PC-3 (cell line): ENCODE results near the gene BLCAP. TPM values are rescaled to one million over a fixed set of nuclear protein-coding genes. Genes with fewer than 3 reads are reported as not detected.
"Not testable (repeated sequence)": the region's sequence is repeated elsewhere in the genome, so short reads cannot be mapped to it uniquely, and the experiment has no call there.

ENCODE experiments used
- ATAC-seq: fragments of 200-7000 bp; cut with Tn5 transposase; 2 replicates; pipeline ENCODE4 v1.9.1; 2020; ENCODE audit warnings: mild to moderate bottlenecking, moderate library complexity
- Bru-seq: library from RNA; stranded (reverse); fragments of 400-500 nt; gene quantifications from one replicate; lab custom pipeline; 2021; lab: Mats Ljungman, UMichigan
- BruChase-seq, 2 experiments: library from RNA; stranded (reverse); fragments of 400-500 nt; gene quantifications; one replicate each; lab custom pipeline; 2021; lab: Mats Ljungman, UMichigan
- BruUV-seq: library from RNA; stranded (reverse); fragments of 400-500 nt; replicated peaks from 2 replicates; lab custom pipeline; 2021; lab: Mats Ljungman, UMichigan
- CTCF ChIA-PET: fragments of 300-600 bp; sonication (Branson Sonifier 250); formaldehyde crosslinking; loops from one replicate; lab custom pipeline; 2022; ENCODE audit warnings: antibody characterized with exemption; lab: Charles Lee
- POLR2A ChIA-PET: fragments of 300-600 bp; sonication (Branson Sonifier 250); formaldehyde crosslinking; loops from one replicate; lab custom pipeline; 2022; ENCODE audit warnings: antibody characterized with exemption; ENCODE audit not compliant: unreplicated experiment; lab: Charles Lee
- DNase-seq: peaks from one replicate; pipeline ENCODE4 v3.0.0-alpha.2; 2015
- H2AFZ ChIP-seq: fragments of 300-600 bp; sonication (generic); 2 replicates; pipeline ENCODE4 v1.6.0; 2016; ENCODE audit warnings: antibody characterized with exemption, low read length
- H3F3A ChIP-seq: fragments of 300-600 bp; sonication (generic); one replicate; pipeline ENCODE4 v1.6.0; 2017; ENCODE audit warnings: antibody characterized with exemption, low read length, control low read depth, mild to moderate bottlenecking; ENCODE audit not compliant: unreplicated experiment
- H3K27ac ChIP-seq: fragments of 300-600 bp; sonication (generic); 2 replicates; pipeline ENCODE4 v1.5.1; 2016; ENCODE audit warnings: mild to moderate bottlenecking, low read length
- H3K27me3 ChIP-seq: fragments of 300-600 bp; sonication (generic); 2 replicates; pipeline ENCODE4 v1.6.1; 2016; ENCODE audit warnings: low read length, mixed read lengths
- H3K36me3 ChIP-seq: fragments of 300-600 bp; sonication (generic); 2 replicates; pipeline ENCODE4 v1.6.1; 2016; ENCODE audit warnings: low read depth, mixed run types, low read length, mixed read lengths
- H3K4me1 ChIP-seq: fragments of 300-600 bp; sonication (generic); 2 replicates; pipeline ENCODE4 v1.5.1; 2016; ENCODE audit warnings: low read length; ENCODE audit not compliant: insufficient read depth
- H3K4me2 ChIP-seq: fragments of 300-600 bp; sonication (generic); 2 replicates; pipeline ENCODE4 v1.6.0; 2016; ENCODE audit warnings: low read length
- H3K4me3 ChIP-seq: fragments of 300-600 bp; sonication (generic); 2 replicates; pipeline ENCODE4 v1.5.1; 2016; ENCODE audit warnings: mild to moderate bottlenecking, low read length, mixed read lengths
- H3K79me2 ChIP-seq: fragments of 300-600 bp; sonication (generic); 2 replicates; pipeline ENCODE4 v1.6.1; 2017; ENCODE audit warnings: low read length, mixed read lengths
- H3K9ac ChIP-seq: fragments of 300-600 bp; sonication (generic); 2 replicates; pipeline ENCODE4 v1.6.0; 2016; ENCODE audit warnings: mild to moderate bottlenecking, low read length
- H3K9me2 ChIP-seq: fragments of 300-600 bp; sonication (generic); replicated peaks from 2 replicates; pipeline ENCODE4 v1.6.1; 2016; ENCODE audit warnings: mixed run types, low read length, mixed read lengths
- H3K9me3 ChIP-seq: fragments of 300-600 bp; sonication (generic); 2 replicates; pipeline ENCODE4 v1.6.1; 2016; ENCODE audit warnings: low read length, mixed read lengths
- H4K20me1 ChIP-seq: fragments of 300-600 bp; sonication (generic); 2 replicates; pipeline ENCODE4 v1.6.1; 2016; ENCODE audit warnings: low read length, mixed read lengths
- EZH2 ChIP-seq: fragments of 300-600 bp; sonication (generic); IDR thresholded peaks from one replicate; pipeline ENCODE4 v1.6.1; 2017; ENCODE audit warnings: antibody characterized with exemption, mild to moderate bottlenecking, low read length; ENCODE audit not compliant: unreplicated experiment
- EZH2phosphoT487 ChIP-seq: fragments of 300-600 bp; sonication (generic); IDR thresholded peaks from 2 replicates; pipeline ENCODE4 v1.6.1; 2018; ENCODE audit warnings: mild to moderate bottlenecking, antibody characterized with exemption, low read length, borderline replicate concordance
- intact Hi-C: fragments of 100-400 bp; cut with micrococcal nuclease; formaldehyde crosslinking; loops from 2 replicates; pipeline ENCODE4 v1.9.0; 2023
- long read RNA-seq: library from polyadenylated mRNA; unstranded; transcript quantifications from one replicate; pipeline ENCODE4 v2.0.0, GENCODE V29; 2021; ENCODE audit not compliant: unreplicated experiment
- total RNA-seq: library from RNA; depleted of rRNA; stranded (reverse); fragments of >200 nt; gene quantifications from 2 replicates; pipeline ENCODE4 v1.2.3, GENCODE V29; 2014; rRNA removed
- TF ChIP-seq, protein P1 (sequence below): fragments of 300-600 bp; sonication (generic); conservative IDR thresholded peaks from 2 replicates; pipeline ENCODE4 v1.5.1; 2017; ENCODE audit warnings: antibody characterized with exemption, low read depth, mild to moderate bottlenecking, low read length

The BLCAP gene, protein sequence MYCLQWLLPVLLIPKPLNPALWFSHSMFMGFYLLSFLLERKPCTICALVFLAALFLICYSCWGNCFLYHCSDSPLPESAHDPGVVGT
- 100 and 120 TPM in 2 replicates for total RNA-seq
- percentile 98 among the genes with signal in this experiment for Bru-seq, nascent RNA
- BruChase-seq, experiment 1, labeled RNA remaining after a 6-hour chase: percentile 99 among the genes with signal in this experiment
- BruChase-seq, experiment 2, labeled RNA remaining after a 2-hour chase: percentile 100 among the genes with signal in this experiment
- long read RNA-seq, full-length matches to known transcripts: 532 of 710 reads
- long read RNA-seq, partial matches to known transcripts: 5 of 710 reads
- long read RNA-seq, other reads (novel, unspliced or antisense): 173 of 710 reads

DNA sequence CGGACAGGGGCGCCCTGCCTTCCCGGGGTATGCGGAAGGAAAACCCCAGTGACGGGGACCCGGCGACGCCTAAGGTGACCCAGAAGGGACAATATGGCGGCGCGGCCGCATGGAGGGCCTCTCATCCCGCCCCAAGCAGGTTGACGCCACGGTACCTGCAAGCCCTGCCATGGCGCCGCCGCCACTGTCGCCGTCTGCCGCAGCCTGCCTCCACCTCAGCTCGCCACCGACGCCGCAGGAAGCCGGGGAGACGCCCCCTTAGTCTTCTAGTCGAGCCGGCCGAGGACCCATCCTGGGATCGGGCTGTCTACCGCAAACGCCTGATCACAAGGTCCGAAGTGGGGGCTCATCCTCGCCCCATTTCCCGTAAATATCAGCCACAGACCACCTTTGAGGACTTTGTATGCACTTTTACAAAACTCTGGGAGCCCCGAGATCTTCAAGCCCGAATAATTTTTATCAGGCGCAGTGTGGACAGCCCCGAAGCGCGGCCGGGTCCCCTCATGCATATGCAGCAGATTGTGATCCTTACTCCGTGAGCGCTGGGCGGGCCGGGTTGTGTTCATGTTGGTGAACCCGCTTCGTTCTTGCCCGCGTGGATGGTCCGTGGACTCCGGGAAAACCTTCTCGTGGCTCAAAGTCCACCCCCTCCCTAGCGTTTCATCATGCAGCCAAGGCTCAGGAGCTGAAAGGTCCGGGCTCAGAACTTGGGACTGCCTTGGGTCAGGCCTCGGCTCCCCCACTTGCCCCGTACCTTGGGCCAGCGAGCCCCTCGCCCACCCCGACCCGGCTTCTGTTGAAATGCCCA, at the start of gene BLCAP:
Gene BLCAP, minus strand, starts transcription at position 239 of the 808 bp plus-strand sequence. CDS start 8,702 bp downstream, outside the sequence.
- Histone ChIP-seq H3K4me1 (peaks cover 31% of the 10 kb centered on the region), H3K36me3 (no peaks in the 10 kb centered on the region; the same call in 1 of the 2 replicates), H3K9ac (peak within 1 kb of the TSS; percentile 89), H3K27ac (peak within 1 kb of the TSS; percentile 81), H3K4me2 (peak within 1 kb of the TSS; percentile 88), H3K9me3 (no peaks in the 10 kb centered on the region), H3K4me3 (peak within 1 kb of the TSS; percentile 92), H3K79me2 (peaks cover 59% of the 10 kb centered on the region), H4K20me1 (peaks cover 38% of the 10 kb centered on the region), H3K27me3 (no peaks in the 10 kb centered on the region), H3K9me2 (no peaks in the 10 kb centered on the region), H2AFZ (peak within 1 kb of the TSS; percentile 66), H3F3A (no peaks in the 10 kb centered on the region)
- intact Hi-C loops: loop anchor here (5.0 kb wide), 1 partner anchor 121 kb away; no protein-coding TSS in a partner anchor
- no TSS peak for BruUV-seq
- DNase-seq (peak; percentile 84), ATAC-seq (peak; percentile 67)
- no peak for TF ChIP-seq EZH2
- TF ChIP-seq, protein P1, sequence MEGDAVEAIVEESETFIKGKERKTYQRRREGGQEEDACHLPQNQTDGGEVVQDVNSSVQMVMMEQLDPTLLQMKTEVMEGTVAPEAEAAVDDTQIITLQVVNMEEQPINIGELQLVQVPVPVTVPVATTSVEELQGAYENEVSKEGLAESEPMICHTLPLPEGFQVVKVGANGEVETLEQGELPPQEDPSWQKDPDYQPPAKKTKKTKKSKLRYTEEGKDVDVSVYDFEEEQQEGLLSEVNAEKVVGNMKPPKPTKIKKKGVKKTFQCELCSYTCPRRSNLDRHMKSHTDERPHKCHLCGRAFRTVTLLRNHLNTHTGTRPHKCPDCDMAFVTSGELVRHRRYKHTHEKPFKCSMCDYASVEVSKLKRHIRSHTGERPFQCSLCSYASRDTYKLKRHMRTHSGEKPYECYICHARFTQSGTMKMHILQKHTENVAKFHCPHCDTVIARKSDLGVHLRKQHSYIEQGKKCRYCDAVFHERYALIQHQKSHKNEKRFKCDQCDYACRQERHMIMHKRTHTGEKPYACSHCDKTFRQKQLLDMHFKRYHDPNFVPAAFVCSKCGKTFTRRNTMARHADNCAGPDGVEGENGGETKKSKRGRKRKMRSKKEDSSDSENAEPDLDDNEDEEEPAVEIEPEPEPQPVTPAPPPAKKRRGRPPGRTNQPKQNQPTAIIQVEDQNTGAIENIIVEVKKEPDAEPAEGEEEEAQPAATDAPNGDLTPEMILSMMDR: no peak
- POLR2A ChIA-PET: no interaction called here
- CTCF ChIA-PET: no interaction called here

DNA sequence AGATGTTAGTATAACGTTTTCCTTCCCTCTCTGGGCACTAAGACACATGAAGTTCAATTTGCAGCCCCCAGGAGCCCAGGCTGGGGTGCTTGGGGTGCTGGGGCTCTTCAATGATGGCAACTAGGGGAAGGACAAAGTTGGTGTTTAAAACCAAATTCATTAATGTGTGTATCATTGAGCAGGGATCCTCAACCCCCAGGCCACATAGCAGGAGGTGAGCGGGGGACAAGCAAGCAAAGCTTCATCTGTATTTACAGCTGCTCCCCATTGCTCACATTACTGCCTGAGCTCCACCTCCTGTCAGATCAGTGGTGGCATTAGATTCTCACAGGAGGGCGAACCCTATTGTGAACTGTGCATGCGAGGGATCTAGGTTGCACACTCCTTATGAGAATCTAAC, 49.8 kb upstream of the BLCAP start:
- H3K4me3 ChIP-seq, H3K4me2 ChIP-seq, H3K9me2 ChIP-seq, H3K9ac ChIP-seq, H3K36me3 ChIP-seq, H2AFZ ChIP-seq, ATAC-seq, intact Hi-C loops, H3K79me2 ChIP-seq, H3K9me3 ChIP-seq, DNase-seq, H4K20me1 ChIP-seq, POLR2A ChIA-PET, H3K27ac ChIP-seq, H3K4me1 ChIP-seq, BruUV-seq, CTCF ChIA-PET, H3F3A ChIP-seq: not testable (repeated sequence)
- peaks cover 14% of the 10 kb centered on the region for H3K27me3 ChIP-seq

DNA sequence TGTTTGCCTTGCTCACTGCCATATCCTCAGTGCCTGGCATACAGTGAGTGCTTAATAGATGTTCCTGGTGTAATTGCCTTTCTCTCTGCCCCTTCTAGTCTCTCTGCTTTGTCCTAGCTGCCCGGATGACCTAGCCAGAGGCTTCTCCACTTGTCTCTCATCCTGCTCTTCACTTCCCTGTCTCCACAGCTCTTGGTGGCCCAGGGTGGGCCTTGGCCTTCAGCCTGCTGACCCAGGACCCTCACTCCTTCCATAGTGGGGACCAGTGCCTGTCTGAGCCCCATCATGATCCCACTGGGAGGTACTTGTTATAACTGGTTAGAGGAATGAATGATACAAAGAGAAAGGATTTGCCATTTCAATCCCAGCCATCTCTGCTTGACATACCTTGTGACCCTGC, 49.2 kb upstream of the BLCAP start:
- Histone ChIP-seq H2AFZ (no peak overlapping the region), H3K4me3 (no peak overlapping the region), H3K27me3 (peaks cover 9% of the 10 kb centered on the region), H3K79me2 (no peaks in the 10 kb centered on the region), H3K4me1 (no peaks in the 10 kb centered on the region), H3K9ac (no peak overlapping the region), H3K27ac (no peak overlapping the region), H3F3A (no peaks in the 10 kb centered on the region), H4K20me1 (no peaks in the 10 kb centered on the region), H3K36me3 (no peaks in the 10 kb centered on the region), H3K9me3 (no peaks in the 10 kb centered on the region), H3K9me2 (no peaks in the 10 kb centered on the region), H3K4me2 (no peak overlapping the region)
- no peak for DNase-seq
- intact Hi-C loops: no loop called here
- no TSS peak for BruUV-seq
- no peak for ATAC-seq
- POLR2A ChIA-PET: no interaction called here
- no peak for TF ChIP-seq EZH2
- TF ChIP-seq, protein P1: no peak
- no peak for TF ChIP-seq EZH2phosphoT487
- CTCF ChIA-PET: no interaction called here
